GM19023 (cell line): ENCODE measurements around the gene TTLL12.

Experiments used
- ATAC-seq: cut with Tn5 transposase; IDR thresholded peaks from one replicate; pipeline ENCODE4 v1.9.1; 2021; ENCODE audit warnings: mild to moderate bottlenecking, moderate library complexity; ENCODE audit not compliant: unreplicated experiment

Gene TTLL12

GRCh38 chr22:43200555-43200954, 13.6 kb upstream of the TTLL12 start:
- ATAC-seq = no peak

DNA sequence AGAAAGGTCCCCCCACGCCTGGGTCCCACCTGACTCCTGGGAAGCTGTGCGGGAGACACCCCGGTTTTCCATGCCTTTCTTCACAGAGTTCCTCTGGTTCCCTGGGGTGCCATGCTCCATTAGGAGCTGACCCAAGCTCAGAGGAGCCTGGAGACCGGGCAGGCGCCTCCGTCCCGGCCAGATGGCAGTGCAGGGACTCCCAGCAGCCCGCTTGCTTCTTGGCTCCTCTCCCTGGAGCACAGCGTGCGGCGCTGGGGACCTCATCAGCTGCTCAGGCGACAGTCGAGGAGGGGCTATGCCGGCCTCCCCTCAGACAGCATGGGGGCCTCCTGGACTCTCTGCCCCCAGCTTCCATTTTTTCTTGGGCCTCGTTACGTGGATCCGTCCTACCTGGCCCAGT, 13.1 kb upstream of the TTLL12 start:
- ATAC-seq = no peak

DNA sequence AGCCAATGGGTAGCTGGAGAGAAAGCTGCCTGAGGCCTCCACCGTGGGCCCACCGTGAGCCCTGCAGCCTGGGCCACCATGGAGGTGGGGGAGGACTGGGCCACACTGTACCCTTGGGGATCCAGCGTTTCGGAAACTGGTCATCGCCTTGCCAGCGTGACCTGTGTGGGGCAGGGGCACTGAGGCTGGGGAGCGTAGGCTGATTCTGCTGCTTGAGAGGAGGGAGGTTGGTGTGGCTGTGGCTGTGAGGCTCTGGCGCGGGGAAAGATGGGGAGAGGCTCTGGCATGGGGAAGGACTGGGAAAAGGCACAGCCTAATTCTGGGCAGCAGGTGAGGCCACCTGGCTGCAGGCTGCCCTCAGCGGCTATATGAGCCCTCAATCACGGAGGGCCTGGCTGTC, 12.6 kb upstream of the TTLL12 start:
- ATAC-seq = no peak

DNA sequence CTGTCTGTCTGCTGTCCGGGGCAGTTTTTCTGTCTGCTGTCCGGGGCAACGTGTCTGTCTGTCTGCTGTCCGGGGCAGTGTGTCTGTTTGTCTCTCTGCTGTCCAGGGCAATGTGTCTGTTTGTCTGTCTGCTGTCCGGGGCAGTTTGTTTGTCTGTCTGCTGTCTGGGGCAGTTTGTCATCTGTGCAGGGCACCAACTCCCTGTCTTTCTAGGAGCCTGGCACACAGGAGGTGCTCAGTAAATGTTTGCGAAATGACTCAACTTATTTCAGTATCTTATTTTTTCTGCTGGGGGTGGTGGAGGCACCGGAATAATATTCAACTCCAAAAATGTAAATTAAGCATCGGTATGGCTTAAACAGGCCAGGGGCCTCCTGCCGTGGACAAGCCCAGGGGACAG, 12.0 kb upstream of the TTLL12 start:
- no peak for ATAC-seq

- no peak for ATAC-seq
These were observed 11.2 kb upstream of the TTLL12 start for GRCh38 chr22:43198126-43198525.

DNA sequence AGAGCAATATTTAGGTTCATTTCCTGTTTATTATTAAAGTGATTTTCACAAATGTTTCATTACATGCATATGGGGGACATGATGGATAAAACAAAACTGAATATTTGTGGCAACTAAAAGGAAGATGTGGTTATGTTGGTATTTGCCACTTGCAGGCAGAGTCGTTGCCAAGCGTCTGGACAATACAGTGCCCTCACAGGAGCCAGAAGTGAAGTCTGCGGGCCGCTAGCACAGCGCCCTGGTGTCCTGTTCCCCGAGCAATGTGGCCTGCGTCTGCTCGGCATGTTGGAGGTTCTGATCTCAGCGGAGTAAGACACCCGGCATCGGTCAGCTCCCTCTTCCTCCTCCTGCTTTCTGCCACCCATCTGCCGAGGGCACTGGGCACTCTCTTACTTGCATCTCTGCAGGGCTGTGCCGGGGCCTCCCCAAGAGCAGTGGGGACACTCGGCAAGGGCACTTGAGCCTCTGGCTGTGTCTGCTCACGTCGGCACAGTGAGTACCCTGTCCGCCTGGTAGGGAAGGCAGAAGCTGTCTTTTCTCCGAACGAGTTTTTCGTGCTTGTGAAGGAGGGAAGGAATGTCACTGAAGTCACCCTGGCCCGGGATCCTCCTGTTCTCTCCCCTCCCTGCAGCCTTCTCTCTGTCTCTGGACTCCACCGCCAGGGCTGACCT, 10.5 kb upstream of the TTLL12 start:
- no peak for ATAC-seq

GRCh38 chr22:43191831-43192230, 4.9 kb upstream of the TTLL12 start:
- no peak for ATAC-seq

DNA sequence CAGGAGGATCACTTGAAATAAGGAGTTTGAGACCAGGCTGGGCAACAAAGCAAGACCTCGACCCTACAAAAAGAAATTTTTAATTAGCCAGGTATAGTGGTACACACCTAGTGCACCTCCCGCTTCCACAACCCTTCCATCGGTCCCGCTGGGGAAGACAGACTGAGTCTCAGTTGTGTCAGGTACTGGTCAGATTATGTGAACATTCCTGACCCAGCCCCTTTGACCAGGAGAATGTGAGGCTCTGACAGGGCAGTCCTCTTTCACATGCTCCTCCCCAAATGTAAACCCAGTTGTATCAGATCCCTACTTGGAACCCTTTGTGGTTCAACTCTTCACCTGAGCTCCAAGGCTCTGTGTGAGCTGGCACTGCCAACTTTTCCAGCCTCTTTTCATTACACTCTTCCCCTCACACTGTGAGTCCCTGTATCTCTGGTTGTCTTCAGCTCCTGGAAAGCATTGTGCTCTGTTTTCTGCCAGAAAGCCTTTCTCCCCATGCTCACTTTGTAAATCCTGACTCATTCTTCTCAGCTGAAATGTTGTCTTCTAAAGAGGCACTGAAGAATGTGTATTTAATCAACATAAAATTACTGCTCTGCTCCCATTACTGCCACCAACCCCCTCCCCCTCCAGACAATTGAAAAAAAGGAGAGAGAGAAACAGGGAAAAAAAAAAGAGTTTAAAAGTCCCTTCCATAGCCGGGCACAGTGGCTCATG, 2.1 kb upstream of the TTLL12 start:
- ATAC-seq = no peak

- peak; percentile 80 for ATAC-seq
These were observed 501 bp upstream of the TTLL12 start for GRCh38 chr22:43187171-43188099.

GRCh38 chr22:43185860-43186261, 1.1 kb downstream of the TTLL12 start:
- no peak for ATAC-seq

- ATAC-seq = no peak
These were observed 3.2 kb downstream of the TTLL12 start for GRCh38 chr22:43183496-43184277.

DNA sequence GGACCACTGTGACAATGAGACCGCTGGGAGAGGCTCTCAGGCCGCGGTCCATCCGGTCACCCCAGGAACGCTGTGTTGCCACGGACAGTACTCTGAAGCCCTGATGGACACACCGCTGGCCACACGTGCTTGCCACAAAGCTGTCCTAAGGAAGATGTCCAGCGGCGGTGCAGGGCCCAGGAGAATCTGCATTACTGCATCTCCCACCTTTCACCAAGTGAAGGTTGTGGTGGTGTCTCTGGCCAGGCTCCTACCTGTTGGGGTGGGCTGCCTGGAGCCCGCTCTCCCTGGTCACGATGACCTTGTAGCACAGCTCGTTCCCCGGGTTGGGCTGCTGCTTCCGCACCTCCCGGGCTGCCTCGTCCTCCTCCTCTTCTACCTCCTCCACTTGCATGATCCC, 4.2 kb downstream of the TTLL12 start:
- no peak for ATAC-seq

DNA sequence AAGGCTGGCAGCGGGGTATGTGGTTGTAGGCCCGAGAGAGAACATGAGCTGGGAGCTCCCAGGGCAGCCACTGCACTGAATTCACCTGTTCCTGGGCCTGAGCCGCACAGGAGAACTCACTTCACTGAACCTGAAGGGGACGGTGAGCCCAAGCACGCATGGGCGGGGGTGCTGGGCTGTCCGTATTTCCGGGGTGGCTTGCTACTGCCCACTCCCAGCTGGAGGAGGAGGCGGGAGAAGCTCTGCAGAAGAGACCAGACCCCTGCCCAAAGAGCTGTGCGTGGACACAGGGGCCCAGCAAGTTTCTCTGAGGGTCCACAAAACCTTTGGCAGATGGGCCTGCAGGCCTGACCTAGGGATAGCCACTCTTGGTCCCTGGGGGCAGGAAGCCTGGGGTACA, 4.8 kb downstream of the TTLL12 start:
- ATAC-seq = no peak

DNA sequence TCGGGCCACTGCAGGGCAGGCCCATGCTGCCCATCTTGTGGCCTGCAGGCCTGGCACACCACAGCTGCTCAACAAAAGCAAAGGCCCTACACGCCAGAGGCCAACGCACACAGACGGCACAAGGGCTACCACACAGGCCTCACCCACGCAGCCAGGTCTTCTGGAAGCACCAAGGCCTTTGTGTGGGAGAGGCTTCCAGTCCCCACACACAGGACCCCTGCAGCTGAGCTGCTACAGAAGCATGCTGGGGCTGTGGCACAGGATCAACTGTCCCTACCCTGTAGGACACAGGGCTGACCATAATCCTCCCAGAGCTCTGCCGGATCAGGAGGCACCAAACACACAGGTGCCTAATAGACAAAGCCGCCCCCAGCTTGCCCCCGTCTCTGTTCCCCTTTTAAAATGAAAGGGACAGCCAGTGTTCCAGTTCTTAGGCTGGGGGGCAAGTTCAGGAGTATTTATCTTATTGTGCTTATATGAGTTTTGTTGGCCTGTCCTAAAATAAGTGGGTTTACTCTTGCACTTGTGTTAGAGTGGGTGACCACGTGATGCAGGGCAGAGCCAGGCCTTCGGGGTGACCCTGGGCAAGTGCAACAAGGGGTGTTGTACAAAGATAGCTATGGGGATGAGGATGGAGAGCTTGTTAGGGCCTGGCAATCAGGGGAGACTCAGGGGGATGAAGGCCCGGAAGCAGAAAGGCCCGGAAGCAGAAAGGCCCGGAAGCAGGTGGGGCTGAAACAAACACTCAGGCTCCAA, 5.4 kb downstream of the TTLL12 start:
- no peak for ATAC-seq

GRCh38 chr22:43180670-43181069, 6.3 kb downstream of the TTLL12 start:
- ATAC-seq = no peak

- no peak for ATAC-seq
These were observed 7.1 kb downstream of the TTLL12 start for GRCh38 chr22:43179911-43180195.

DNA sequence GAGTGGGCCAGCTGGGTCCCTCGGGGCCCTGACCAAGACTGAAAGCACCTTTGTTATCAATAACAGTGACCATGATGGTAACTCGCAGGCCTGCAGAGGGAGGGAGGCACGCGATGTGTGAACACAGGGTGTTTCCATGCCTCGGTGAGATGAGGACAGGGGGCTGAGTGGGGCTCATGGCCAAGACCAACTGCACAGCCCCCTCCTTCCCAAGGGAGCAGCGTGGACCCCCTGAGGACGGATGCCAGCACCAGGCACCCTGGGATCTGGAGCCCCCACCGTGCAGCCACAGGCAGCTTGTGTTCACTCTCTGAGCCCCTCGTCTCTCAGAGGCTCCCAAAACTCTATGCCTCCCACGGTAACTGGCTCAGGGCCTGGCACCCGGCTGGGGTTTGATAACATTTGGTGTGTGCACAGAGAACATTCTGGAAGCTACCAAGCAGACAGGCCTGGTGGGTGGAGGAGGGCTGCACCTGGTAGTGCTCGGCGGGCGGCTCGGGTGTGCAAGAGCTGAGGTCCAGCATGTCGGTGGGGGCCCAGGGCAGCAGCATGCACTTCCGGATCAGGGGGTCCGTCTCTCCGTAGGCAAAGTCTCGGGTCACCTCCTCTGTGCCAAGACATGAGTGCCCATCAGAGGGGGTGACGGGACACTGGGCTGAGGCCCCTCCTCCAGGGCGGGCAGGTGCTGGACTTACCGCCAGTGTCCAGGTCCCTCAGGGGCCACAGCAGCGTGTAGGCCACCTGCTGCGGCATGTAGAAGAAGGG, 7.6 kb downstream of the TTLL12 start:
- no peak for ATAC-seq

DNA sequence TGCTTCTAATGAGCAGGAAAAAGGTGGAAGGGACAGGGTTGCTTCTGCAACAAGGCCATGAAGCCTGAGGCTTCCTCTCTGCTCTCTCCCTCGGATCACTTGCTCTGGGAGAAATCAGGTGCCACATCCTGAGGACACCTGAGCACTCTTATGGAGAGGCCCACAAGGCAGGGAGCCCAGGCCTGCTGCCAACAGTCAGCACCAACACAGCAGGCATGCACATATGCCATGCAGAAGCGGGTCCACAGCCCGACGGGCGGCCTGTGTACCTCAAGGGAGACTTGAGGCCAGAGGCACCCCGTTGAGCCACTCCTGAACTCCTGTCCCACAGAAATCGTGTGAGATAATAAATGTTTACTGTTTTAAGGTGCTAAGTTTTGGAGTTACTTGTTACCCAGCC, 9.5 kb downstream of the TTLL12 start:
- no peak for ATAC-seq

- ATAC-seq = no peak
These were observed 10.8 kb downstream of the TTLL12 start for GRCh38 chr22:43176090-43176489.
